GM12878 (cell line): ENCODE measurements around the gene MUSK. TPM values are rescaled to one million over a fixed set of nuclear protein-coding genes. Genes with fewer than 3 reads are reported as not detected.

Experiments used
- ATAC-seq: fragments of 200-7000 bp; cut with Tn5 transposase; 3 replicates; pipeline ENCODE4 v1.9.1; 2020; ENCODE audit warnings: mild to moderate bottlenecking, moderate library complexity
- BruUV-seq: library from RNA; stranded (reverse); fragments of 400-500 nt; replicated peaks from 2 replicates; lab custom pipeline; 2021; lab: Mats Ljungman, UMichigan
- CTCF ChIA-PET: fragments of 300-600 bp; sonication (Branson Sonifier 250); formaldehyde crosslinking; extraction: SDS; loops from one replicate; lab custom pipeline; 2021; ENCODE audit warnings: inconsistent platforms; lab: Yijun Ruan, JAX
- POLR2A ChIA-PET: fragments of 350-600 bp; formaldehyde crosslinking; extraction: SDS; loops from one replicate; lab custom pipeline; 2021; ENCODE audit warnings: inconsistent platforms; lab: Charles Lee
- RAD21 ChIA-PET: fragments of 300-600 bp; sonication (Branson Sonifier 250); formaldehyde crosslinking; loops from one replicate; lab custom pipeline; 2023; ENCODE audit warnings: antibody characterized with exemption; ENCODE audit not compliant: unreplicated experiment; lab: Charles Lee
- SMC1A ChIA-PET: fragments of 300-600 bp; sonication (Branson Sonifier 250); formaldehyde crosslinking; loops from one replicate; lab custom pipeline; 2023; ENCODE audit not compliant: unreplicated experiment, uncharacterized antibody; lab: Charles Lee
- DNase-seq: peaks from one replicate; pipeline ENCODE4 v3.0.0-alpha.2; 2011; ENCODE audit warnings: low read depth, low spot score
- FAIRE-seq: peaks from 3 replicates; lab custom pipeline; 2011; peaks lifted over from hg19 to GRCh38; lab: Jason Lieb, UNC
- H2AFZ ChIP-seq: 2 replicates; pipeline ENCODE4 v1.6.0; 2011; ENCODE audit warnings: low read depth, low read length, control low read depth; ENCODE audit not compliant: control insufficient read depth
- H3K27ac ChIP-seq: 2 replicates; pipeline ENCODE4 v1.5.1; 2011; ENCODE audit warnings: control low read depth; ENCODE audit not compliant: control insufficient read depth, insufficient read depth
- H3K27me3 ChIP-seq, 2 experiments: replicated peaks in 1 of 2; 2 replicates each; pipeline versions ENCODE4 v1.6.0 to v1.6.1; 2011; ENCODE audit warnings: low read length in 1 of 2; ENCODE audit not compliant: control insufficient read depth in 2 of 2, insufficient read depth in 2 of 2
- H3K36me3 ChIP-seq, 2 experiments: 2 replicates each; pipeline ENCODE4 v1.5.1; 2011; ENCODE audit warnings: low read length in 1 of 2; ENCODE audit not compliant: control insufficient read depth in 2 of 2, insufficient read depth in 2 of 2
- H3K4me1 ChIP-seq: 2 replicates; pipeline ENCODE4 v1.6.1; 2011; ENCODE audit warnings: mild to moderate bottlenecking, low read length, moderate library complexity, mixed read lengths; ENCODE audit not compliant: control insufficient read depth, insufficient read depth
- H3K4me2 ChIP-seq: 2 replicates; pipeline ENCODE4 v1.6.0; 2011; ENCODE audit warnings: control low read depth; ENCODE audit not compliant: control insufficient read depth, insufficient read depth
- H3K4me3 ChIP-seq: fragments of 200-600 bp; sonication (generic); 2 replicates; pipeline ENCODE4 v1.5.1; 2016
- H3K79me2 ChIP-seq: 2 replicates; pipeline ENCODE4 v1.6.0; 2011; ENCODE audit warnings: low read length; ENCODE audit not compliant: control insufficient read depth, insufficient read depth
- H3K9ac ChIP-seq: 2 replicates; pipeline ENCODE4 v1.8.0; 2011; ENCODE audit warnings: low read length, control low read depth, mixed read lengths; ENCODE audit not compliant: control insufficient read depth, insufficient read depth
- H3K9me3 ChIP-seq: replicated peaks from 3 replicates; pipeline ENCODE4 v1.5.1; 2011; ENCODE audit warnings: mild to moderate bottlenecking, low read length; ENCODE audit not compliant: control insufficient read depth, insufficient read depth
- H4K20me1 ChIP-seq: 2 replicates; pipeline ENCODE4 v1.6.0; 2011; ENCODE audit not compliant: control insufficient read depth, insufficient read depth
- CEBPB ChIP-seq, 2 experiments: fragments of 150-350 bp in 1 of 2; IDR thresholded peaks; 2 replicates each; pipeline ENCODE4 v1.6.1; 2012 to 2014; ENCODE audit warnings: low read depth in 2 of 2, low read length in 2 of 2, borderline replicate concordance in 1 of 2, inconsistent platforms in 1 of 2
- CREM ChIP-seq: IDR thresholded peaks from 2 replicates; pipeline ENCODE4 v1.6.1; 2014; ENCODE audit warnings: antibody characterized with exemption, low read depth
- CTCF ChIP-seq, 3 experiments: IDR thresholded peaks in 2 of 3; conservative IDR thresholded peaks in 1 of 3; 2 replicates each; pipeline ENCODE4 v1.5.1; 2011; ENCODE audit warnings: low read depth in 3 of 3, low read length in 3 of 3, mild to moderate bottlenecking in 3 of 3, control low read depth in 2 of 3, moderate library complexity in 2 of 3, inconsistent platforms in 1 of 3, mixed read lengths in 1 of 3; ENCODE audit not compliant: control insufficient read depth in 2 of 3, insufficient read depth in 1 of 3; ENCODE audit errors: extremely low read depth in 1 of 3
- EED ChIP-seq: sonication (generic); IDR thresholded peaks from 2 replicates; pipeline ENCODE4 v1.6.1; 2016; ENCODE audit warnings: antibody characterized with exemption, low read depth
- HDAC2 ChIP-seq: fragments of 200-600 bp; sonication (generic); IDR thresholded peaks from 2 replicates; pipeline ENCODE4 v1.6.1; 2017
- NFYA ChIP-seq: IDR thresholded peaks from 2 replicates; pipeline ENCODE4 v1.6.1; 2011; ENCODE audit warnings: low read depth, mild to moderate bottlenecking, low read length, improper control_type of control experiment, borderline replicate concordance
- NR2C1 ChIP-seq: fragments of 450-650 bp; IDR thresholded peaks from 2 replicates; pipeline ENCODE4 v1.6.1; 2017; ENCODE audit warnings: antibody characterized with exemption, mild to moderate bottlenecking, moderate library complexity
- POLR2A ChIP-seq: IDR thresholded peaks from 2 replicates; pipeline ENCODE4 v1.6.1; 2011; ENCODE audit warnings: low read depth, mild to moderate bottlenecking, low read length
- PRDM15 ChIP-seq: fragments of 450-650 bp; formaldehyde crosslinking; IDR thresholded peaks from 2 replicates; pipeline ENCODE4 v1.4.0; 2020; ENCODE audit warnings: mild to moderate bottlenecking, moderate library complexity
- STAT3 ChIP-seq: IDR thresholded peaks from 2 replicates; pipeline ENCODE4 v1.6.1; 2011; ENCODE audit warnings: low read depth, low read length, improper control_type of control experiment
- WRNIP1 ChIP-seq: IDR thresholded peaks from 2 replicates; pipeline ENCODE4 v1.6.1; 2011; ENCODE audit warnings: low read depth, low read length, improper control_type of control experiment, borderline replicate concordance
- ZNF217 ChIP-seq: fragments of 450-650 bp; IDR thresholded peaks from 2 replicates; pipeline ENCODE4 v1.6.1; 2017; ENCODE audit warnings: antibody characterized with exemption, mild to moderate bottlenecking
- WGBS: methylation state at CpG from one replicate; pipeline ENCODE4 v1.1.6; 2016; ENCODE audit warnings: low lambda C conversion rate; ENCODE audit not compliant: insufficient replicate concordance, insufficient coverage; ENCODE audit errors: missing lambda C conversion rate; 5-methylcytosine and 5-hydroxymethylcytosine counted together
- in situ Hi-C: fragments of 300-500 bp; cut with MboI; formaldehyde crosslinking; loops from 9 replicates; pipeline ENCODE4 v1.14.3; 2018; ENCODE audit warnings: mixed read lengths
- intact Hi-C: fragments of 100-400 bp; cut with micrococcal nuclease; formaldehyde crosslinking; loops from one replicate; pipeline ENCODE4 v1.14.2; 2022; ENCODE audit not compliant: unreplicated experiment
- polyA plus RNA-seq, 11 experiments: library from polyadenylated mRNA; depleted of rRNA in 4 of 11; unstranded in 6 of 11; stranded (reverse) in 5 of 11; fragments of >200 nt; fragmentation: Nextera tagmentation in 4 of 11; fragmentation: Illumina TruSeq in 1 of 11; extraction: Ambion mirVana in 4 of 11; extraction: Trizol in 1 of 11; gene quantifications; 1 replicate in 1 of 11; 2 replicates in 10 of 11; pipeline versions ENCODE4 v1.2.1 to v1.2.3, GENCODE V29; 2011 to 2016; ENCODE audit warnings: inconsistent platforms in 2 of 11, missing spikeins in 2 of 11, low read depth in 1 of 11
- total RNA-seq, 4 experiments: library from RNA; depleted of rRNA in 3 of 4; stranded (reverse); fragments of >200 nt in 3 of 4; fragmentation: Illumina TruSeq in 1 of 4; extraction: Trizol in 1 of 4; gene quantifications; 2 replicates each; pipeline versions ENCODE4 v1.2.1 to v1.2.3, GENCODE V29; 2013 to 2021
- TF ChIP-seq, protein P1 (sequence below): IDR thresholded peaks from 2 replicates; pipeline ENCODE4 v1.6.1; 2011; ENCODE audit warnings: low read depth, low read length, improper control_type of control experiment, borderline replicate concordance

MUSK gene
- total and polyA plus RNA-seq, 10 of the 15 experiments (the other 5 are each of a cell fraction or from before 2014, with no cell fraction given), result 0.04 to 0.19 (median 0.10) TPM; not detected in 5

GRCh38 chr9:110687497-110687896 lies 18.9 kb downstream of the MUSK start:
- no peaks in the 10 kb centered on the region for H3K4me1 ChIP-seq
- no peaks in the 10 kb centered on the region for H3K27me3 ChIP-seq
- no peak for DNase-seq
- no peak for TF ChIP-seq ZNF217
- TF ChIP-seq WRNIP1, result no peak
- no peak for TF ChIP-seq PRDM15
- no peak for TF ChIP-seq CTCF (IDR thresholded peaks at IDR 0.05 in 2 of 3, conservative IDR thresholded peaks at IDR 0.05 in 1 of 3; ENCODE audit: control insufficient read depth in 2 of 3, extremely low read depth in 1 of 3, insufficient read depth in 1 of 3, low read depth in 3 of 3, low read length in 3 of 3)
- TF ChIP-seq NR2C1, result no peak
- TF ChIP-seq, protein P1, sequence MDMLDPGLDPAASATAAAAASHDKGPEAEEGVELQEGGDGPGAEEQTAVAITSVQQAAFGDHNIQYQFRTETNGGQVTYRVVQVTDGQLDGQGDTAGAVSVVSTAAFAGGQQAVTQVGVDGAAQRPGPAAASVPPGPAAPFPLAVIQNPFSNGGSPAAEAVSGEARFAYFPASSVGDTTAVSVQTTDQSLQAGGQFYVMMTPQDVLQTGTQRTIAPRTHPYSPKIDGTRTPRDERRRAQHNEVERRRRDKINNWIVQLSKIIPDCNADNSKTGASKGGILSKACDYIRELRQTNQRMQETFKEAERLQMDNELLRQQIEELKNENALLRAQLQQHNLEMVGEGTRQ, result no peak
- no peak for TF ChIP-seq HDAC2
- TF ChIP-seq POLR2A, result no peak
- no peak for TF ChIP-seq CREM
- TF ChIP-seq CEBPB (IDR thresholded peaks at IDR 0.05; ENCODE audit: borderline replicate concordance in 1 of 2, low read depth in 2 of 2, low read length in 2 of 2), result no peak
- TF ChIP-seq EED, result no peak
- TF ChIP-seq STAT3, result no peak
- no peak for TF ChIP-seq NFYA
- TF ChIP-seq, all 136 proteins: peak for 0
- no peak overlapping the region for H3K9ac ChIP-seq
- POLR2A ChIA-PET, result no interaction called here
- H3K4me3 ChIP-seq, result no peak overlapping the region
- no peak for ATAC-seq
- no peak overlapping the region for H3K4me2 ChIP-seq
- 81% methylated on average over 4 of the region's 4 CpGs for WGBS
- no peaks in the 10 kb centered on the region for H3K9me3 ChIP-seq
- intact Hi-C loops (no loop called here), in situ Hi-C loops (no loop called here)
- CTCF ChIA-PET, result no interaction called here
- RAD21 ChIA-PET, result no interaction called here
- no peaks in the 10 kb centered on the region for H4K20me1 ChIP-seq
- no peaks in the 10 kb centered on the region for H3K79me2 ChIP-seq
- FAIRE-seq, result no peak
- no peak overlapping the region for H3K27ac ChIP-seq
- SMC1A ChIA-PET, result interaction anchor here (0.6 to 1.6 kb wide), 3 partner anchors 11 to 1465 kb away, joined by 3 to 4 read pairs (median 3); no protein-coding TSS in a partner anchor
- H2AFZ ChIP-seq, result no peak overlapping the region
- no TSS peak for BruUV-seq
- H3K36me3 ChIP-seq, result no peaks in the 10 kb centered on the region
